Osteocyte (in vitro differentiated cells): ENCODE data around the gene SELENOS. TPM values are rescaled to one million over a fixed set of nuclear protein-coding genes. Genes with fewer than 3 reads are reported as not detected.

Experiments
- DNase-seq: peaks from one replicate; pipeline ENCODE4 v3.0.0; 2021; ENCODE audit warnings: mixed read lengths; ENCODE audit not compliant: unreplicated experiment; ENCODE audit errors: extremely low spot score
- H3K27ac Mint-ChIP-seq: one replicate; pipeline ENCODE4 v1.8.0; 2021; ENCODE audit warnings: mild to moderate bottlenecking, mixed read lengths; ENCODE audit not compliant: unreplicated experiment
- H3K27me3 Mint-ChIP-seq: one replicate; pipeline ENCODE4 v1.8.0; 2021; ENCODE audit warnings: mixed read lengths; ENCODE audit not compliant: unreplicated experiment
- H3K36me3 Mint-ChIP-seq: one replicate; pipeline ENCODE4 v1.8.0; 2021; ENCODE audit warnings: mixed read lengths; ENCODE audit not compliant: unreplicated experiment
- H3K4me1 Mint-ChIP-seq: one replicate; pipeline ENCODE4 v1.8.0; 2021; ENCODE audit warnings: mixed read lengths; ENCODE audit not compliant: unreplicated experiment
- H3K4me3 Mint-ChIP-seq: one replicate; pipeline ENCODE4 v1.8.0; 2021; ENCODE audit warnings: mild to moderate bottlenecking, moderate library complexity, mixed read lengths; ENCODE audit not compliant: unreplicated experiment
- H3K9me3 Mint-ChIP-seq: one replicate; pipeline ENCODE4 v1.8.0; 2021; ENCODE audit warnings: mixed read lengths; ENCODE audit not compliant: unreplicated experiment
- CTCF ChIP-seq: fragments of 200-600 bp; sonication (generic); IDR thresholded peaks from 2 replicates; pipeline ENCODE4 v1.5.0; 2021; ENCODE audit warnings: antibody characterized with exemption, mild to moderate bottlenecking, moderate library complexity
- total RNA-seq: library from RNA; stranded (reverse); gene quantifications from 2 replicates; pipeline ENCODE4 v1.2.1, GENCODE V29; 2021

SELENOS gene
- total RNA-seq, 1 donor from 2014 or later, result 60.4 TPM

GRCh38 chr15:101258238-101259144 lies 18.8 kb downstream of the SELENOS start:
- Mint-ChIP-seq H3K4me3 (no peak overlapping the region), H3K9me3 (no peaks in the 10 kb centered on the region), H3K27me3 (peaks cover 13% of the 10 kb centered on the region), H3K4me1 (peaks cover 9% of the 10 kb centered on the region), H3K27ac (no peak overlapping the region), H3K36me3 (no peaks in the 10 kb centered on the region)
- DNase-seq, result no peak
- peak; percentile 94 for TF ChIP-seq CTCF

GRCh38 chr15:101256757-101257156 lies 20.5 kb downstream of the SELENOS start:
- H3K27ac Mint-ChIP-seq, result no peak overlapping the region
- TF ChIP-seq CTCF, result peak; percentile 36
- no peak overlapping the region for H3K4me3 Mint-ChIP-seq
- peaks cover 19% of the 10 kb centered on the region for H3K4me1 Mint-ChIP-seq
- H3K27me3 Mint-ChIP-seq, result peaks cover 13% of the 10 kb centered on the region
- no peaks in the 10 kb centered on the region for H3K36me3 Mint-ChIP-seq
- H3K9me3 Mint-ChIP-seq, result no peaks in the 10 kb centered on the region
- no peak for DNase-seq

GRCh38 chr15:101255615-101256241 lies 21.6 kb downstream of the SELENOS start:
- no peak overlapping the region for H3K27ac Mint-ChIP-seq
- no peaks in the 10 kb centered on the region for H3K9me3 Mint-ChIP-seq
- H3K36me3 Mint-ChIP-seq, result no peaks in the 10 kb centered on the region
- TF ChIP-seq CTCF, result no peak
- peaks cover 13% of the 10 kb centered on the region for H3K27me3 Mint-ChIP-seq
- H3K4me1 Mint-ChIP-seq, result peaks cover 19% of the 10 kb centered on the region
- DNase-seq, result no peak
- H3K4me3 Mint-ChIP-seq, result no peak overlapping the region

- Mint-ChIP-seq H3K36me3 (no peaks in the 10 kb centered on the region), H3K4me3 (no peak overlapping the region), H3K4me1 (peaks cover 26% of the 10 kb centered on the region), H3K27ac (no peak overlapping the region), H3K9me3 (no peaks in the 10 kb centered on the region), H3K27me3 (peaks cover 11% of the 10 kb centered on the region)
- no peak for DNase-seq
- TF ChIP-seq CTCF, result no peak
Measured at GRCh38 chr15:101255051-101255395, 22.3 kb downstream of the SELENOS start.
